Measurements from ENCODE around the gene EMC10.
"Not testable (repeated sequence)": the region's sequence is repeated elsewhere in the genome, so short reads cannot be mapped to it uniquely, and the experiment has no call there.

Gene EMC10

DNA sequence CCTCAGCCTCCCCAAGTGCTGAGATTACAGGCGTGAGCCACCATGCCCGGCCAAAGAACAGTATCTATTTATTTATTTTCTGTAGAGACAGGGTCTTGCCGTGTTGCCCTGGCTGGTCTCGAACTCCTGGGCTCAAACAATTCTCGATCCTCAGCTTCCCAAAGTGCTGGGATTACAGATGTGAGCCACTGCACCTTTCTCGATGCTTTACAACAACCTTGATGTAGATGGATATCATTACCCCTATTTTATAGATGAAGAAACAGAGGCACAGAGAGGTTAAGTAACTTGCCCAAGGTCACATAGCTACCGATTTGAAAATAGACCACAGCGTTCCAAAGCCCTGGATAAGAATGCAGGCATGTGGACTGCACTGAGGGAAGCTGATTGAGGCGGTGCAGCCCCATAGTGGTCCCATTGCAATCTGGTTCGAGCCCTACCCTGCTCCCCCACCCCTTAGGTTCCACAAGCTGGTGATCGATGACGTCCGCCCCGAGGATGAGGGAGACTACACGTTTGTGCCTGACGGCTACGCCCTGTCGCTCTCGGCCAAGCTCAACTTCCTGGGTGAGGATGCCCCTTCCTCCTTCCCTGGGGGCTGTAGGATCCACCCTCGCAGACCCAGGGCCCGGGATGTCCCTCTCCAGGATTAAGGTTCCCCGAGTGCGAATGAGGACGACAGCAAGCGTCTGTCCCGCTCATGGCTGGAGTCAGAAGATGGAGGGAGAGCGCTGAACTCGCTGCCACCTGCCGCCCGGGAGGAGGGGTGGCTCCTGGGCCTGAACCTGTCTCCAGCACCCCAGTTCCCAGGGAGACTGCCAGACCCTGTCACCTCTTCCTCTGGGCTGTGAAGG lies 25.7 kb upstream of the EMC10 start:
- DNase-seq (ENCODE audit: extremely low read depth in 1 of 2, low read depth in 1 of 2): no peak

DNA sequence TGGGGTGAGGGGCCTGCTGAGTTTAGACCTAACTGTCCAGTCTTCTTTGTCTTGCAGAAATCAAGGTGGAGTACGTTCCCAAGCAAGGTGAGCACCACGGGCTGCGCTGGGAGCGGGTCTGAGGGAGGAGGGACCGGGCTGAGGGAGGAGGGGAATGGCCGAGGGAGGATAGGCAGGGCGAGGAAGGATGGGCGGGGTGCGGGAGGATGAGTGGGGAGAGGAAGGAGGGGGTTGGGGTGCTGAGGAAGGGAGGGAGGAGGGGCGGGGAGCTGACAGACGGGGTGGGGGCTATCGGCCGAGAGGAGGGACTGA lies 25.1 kb upstream of the EMC10 start:
- DNase-seq (ENCODE audit: extremely low read depth in 1 of 2, low read depth in 1 of 2): no peak

DNA sequence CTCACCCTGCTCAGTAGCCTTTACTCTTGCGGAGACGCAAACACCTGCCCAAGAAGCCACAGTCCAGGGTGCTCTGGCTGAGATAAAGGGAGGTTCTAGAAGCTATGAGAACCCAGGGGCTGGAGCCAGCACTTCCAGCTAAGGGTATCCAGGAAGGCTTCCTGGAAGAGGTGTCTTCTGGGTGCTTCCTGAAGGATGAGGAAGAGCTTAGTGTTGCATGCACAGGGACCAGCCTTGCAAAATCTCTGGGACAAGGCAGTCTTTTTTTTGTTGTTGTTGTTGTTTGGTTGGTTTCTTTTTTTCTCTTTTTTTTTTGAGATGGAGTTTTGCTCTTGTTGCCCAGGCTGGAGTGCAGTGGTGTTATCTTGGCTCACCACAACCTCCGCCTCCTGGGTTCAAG lies 23.1 kb upstream of the EMC10 start:
- DNase-seq (ENCODE audit: extremely low read depth in 1 of 2, low read depth in 1 of 2): no peak

DNA sequence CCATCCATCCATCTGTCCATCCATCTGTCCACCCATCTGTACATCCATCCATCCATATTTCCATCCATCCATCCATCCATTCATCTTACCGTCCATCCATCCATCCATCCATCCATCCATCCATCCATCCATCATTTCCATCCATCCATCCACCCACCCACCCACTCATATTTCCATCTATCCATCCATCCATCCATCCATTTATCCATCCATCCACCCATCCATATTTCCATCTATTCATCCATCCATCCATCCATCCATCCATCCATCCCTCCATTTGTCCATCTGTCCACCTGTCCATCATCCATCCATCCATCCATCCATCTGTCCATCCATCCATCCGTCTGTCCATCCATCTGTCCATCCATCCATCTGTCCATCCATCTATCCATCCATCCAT lies 20.3 kb upstream of the EMC10 start:
- no peak for DNase-seq (ENCODE audit: extremely low read depth in 1 of 2, low read depth in 1 of 2)

DNA sequence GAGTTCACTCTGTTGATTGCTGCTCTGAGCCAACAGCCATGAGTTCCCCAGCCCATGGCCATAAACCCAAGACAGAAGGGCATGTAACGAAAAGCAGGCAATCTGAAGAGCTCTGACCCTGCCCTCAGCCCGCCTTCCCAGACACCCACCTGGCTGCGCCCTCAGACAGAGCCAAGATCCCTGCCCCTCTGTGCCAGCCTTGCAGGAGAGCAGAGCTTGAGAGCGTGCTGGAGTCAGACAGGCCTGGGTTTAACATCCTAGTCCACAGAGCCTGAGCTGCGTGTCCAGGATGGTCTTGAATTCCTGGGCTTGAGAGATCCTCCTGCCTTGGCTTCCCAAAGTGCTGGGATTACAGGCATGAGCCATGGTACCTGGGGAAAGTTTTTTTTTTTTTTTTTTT lies 19.0 kb upstream of the EMC10 start:
- no peak for DNase-seq (ENCODE audit: extremely low read depth in 1 of 2, low read depth in 1 of 2)

DNA sequence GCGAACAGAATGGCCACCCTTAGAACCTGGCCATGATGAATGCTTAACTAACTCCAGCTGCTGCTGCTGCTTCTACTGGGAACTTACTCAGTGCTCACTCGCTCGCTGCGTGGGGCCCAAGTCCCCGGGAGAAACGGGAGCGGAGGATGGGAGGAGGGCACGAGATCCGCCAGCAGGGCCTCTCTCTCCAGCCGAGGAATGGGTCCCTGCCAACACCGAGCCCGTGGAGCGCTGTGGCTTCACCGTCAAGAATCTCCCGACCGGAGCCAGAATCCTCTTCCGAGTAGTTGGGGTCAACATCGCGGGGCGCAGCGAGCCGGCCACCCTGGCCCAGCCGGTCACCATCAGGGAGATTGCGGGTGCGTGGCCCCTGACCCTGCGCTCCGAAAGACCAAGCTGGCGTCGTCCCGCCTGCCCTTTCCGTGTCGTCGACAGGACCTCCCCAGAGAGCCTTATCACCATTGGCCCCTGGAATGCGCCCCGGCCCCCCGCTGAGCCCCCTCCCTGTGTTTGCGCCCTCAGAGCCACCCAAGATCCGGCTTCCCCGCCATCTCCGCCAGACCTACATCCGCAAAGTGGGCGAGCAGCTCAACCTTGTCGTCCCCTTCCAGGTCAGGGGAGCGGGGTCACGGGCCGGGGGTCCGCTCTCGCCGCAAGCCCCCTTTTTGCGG lies 17.8 kb upstream of the EMC10 start:
- no peak for DNase-seq (ENCODE audit: extremely low read depth in 1 of 2, low read depth in 1 of 2)

DNA sequence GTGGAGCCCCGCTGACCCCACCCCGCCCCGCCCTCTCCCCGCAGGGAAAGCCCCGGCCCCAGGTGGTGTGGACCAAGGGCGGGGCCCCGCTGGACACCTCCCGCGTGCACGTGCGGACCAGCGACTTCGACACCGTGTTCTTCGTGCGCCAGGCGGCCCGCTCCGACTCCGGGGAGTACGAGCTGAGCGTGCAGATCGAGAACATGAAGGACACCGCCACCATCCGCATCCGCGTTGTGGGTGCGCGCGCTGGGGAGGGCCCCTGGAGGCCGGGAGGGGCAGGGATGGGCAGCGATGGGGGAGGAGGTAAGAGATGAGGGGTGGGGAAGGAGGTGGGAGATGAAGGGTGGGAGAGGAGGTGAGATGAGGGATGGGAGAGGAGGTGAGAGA lies 17.2 kb upstream of the EMC10 start:
- no peak for DNase-seq (ENCODE audit: extremely low read depth in 1 of 2, low read depth in 1 of 2)

DNA sequence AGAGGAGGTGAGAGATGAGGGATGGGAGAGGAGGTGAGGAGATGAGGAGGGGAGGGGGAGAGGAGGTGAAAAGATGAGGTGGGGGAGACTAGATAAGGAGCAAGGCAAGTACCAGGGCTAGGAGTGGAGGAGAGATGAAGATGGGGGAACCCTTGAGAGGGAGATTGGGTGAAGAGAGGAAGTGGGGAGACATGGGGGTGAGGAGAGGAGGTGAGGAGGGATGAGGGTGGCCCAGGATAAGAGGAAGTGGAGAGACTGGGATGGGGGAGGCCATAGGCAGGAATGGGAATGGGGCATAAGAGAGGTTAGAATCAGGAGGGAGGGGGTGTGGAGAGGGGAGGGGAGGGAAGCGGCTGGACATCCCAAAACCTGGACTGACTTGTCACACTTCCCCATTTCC lies 16.7 kb upstream of the EMC10 start:
- DNase-seq (ENCODE audit: extremely low read depth in 1 of 2, low read depth in 1 of 2): no peak

DNA sequence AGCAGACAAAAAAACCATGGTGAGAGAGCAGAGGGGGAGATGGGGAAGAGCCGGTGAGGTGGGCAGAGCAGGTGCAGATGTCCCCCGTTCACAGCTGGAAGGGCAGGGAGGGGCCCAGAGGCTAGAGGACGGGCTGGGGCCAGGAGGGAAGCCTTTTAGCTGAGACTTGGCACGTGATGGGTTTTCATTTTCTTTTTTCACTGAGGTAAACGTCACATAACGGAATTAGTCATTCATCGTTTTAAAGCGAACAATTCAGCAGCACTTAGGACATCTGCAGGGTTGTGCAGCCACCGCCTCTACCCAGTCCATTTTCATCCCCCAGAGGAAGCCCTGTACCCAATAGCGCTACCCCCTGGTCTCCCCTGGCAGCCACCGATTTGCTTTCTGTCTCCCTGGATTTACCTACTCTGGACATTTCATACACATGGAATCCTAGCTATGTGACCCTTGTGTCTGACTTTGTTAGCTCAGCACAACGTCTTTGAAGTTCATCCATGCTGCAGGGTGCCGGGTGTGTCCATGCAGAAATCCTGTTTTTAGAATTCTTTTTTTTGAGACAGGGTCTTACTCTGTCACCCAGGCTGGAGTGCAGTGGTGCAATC lies 16.0 kb upstream of the EMC10 start:
- DNase-seq (ENCODE audit: extremely low read depth in 1 of 2, low read depth in 1 of 2): no peak

DNA sequence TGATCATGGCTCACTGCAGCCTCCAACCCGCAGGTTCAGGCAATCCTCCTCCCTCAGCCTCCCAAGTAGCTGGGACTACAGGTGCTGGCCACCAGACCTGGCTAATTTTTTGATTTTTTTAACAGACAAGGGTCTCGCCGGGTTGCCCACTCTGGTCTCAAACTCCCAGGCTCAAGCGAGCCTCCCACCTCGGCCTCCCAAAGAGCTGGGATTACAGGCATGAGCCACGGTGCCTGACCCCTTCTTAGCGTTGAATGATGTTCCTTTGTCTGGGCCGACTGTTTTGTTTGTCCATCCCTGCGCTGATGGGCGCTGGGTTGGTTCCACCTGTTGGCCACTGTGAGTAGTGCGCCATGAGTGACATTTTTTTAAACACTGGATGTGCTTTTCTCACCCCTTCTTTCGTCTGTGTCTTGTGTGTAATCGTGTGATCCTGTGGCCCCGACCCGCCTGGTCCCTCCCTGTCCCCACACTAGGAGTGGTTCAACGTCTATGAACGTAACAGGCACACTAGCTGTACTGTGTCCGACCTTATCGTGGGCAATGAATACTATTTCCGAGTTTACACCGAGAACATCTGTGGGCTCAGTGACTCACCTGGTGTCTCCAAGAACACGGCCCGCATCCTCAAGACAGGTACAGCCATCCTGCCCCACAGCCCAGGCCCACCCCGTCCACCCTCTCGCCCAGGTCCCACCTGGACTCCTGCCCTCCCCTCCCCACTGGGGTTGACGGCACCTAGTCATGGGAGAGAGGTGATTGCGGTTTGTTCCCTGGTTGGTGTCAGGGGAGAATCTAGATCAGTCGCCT lies 15.0 kb upstream of the EMC10 start:
- peak in 1 of 2 donors; percentile 28 for DNase-seq (ENCODE audit: extremely low read depth in 1 of 2, low read depth in 1 of 2)

DNA sequence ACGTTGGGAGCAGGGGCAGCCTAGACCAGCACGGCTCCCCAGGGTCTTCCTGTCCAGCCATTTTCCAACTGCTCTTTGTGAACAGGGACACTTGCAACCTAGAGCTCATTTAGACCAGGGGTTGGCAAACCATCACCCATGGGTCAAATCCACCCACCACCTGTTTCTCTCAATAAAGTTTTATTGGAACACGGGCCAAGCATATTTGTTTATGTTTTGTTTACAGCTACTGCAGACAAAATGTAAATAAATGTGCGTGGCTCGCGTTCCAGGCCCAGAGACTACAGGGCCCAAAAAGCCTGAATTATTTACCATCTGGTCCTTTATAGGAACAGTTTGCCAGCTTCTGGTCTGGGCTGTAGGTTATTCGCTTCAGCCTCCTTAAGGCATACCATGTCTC lies 13.3 kb upstream of the EMC10 start:
- no peak for DNase-seq (ENCODE audit: extremely low read depth in 1 of 2, low read depth in 1 of 2)

DNA sequence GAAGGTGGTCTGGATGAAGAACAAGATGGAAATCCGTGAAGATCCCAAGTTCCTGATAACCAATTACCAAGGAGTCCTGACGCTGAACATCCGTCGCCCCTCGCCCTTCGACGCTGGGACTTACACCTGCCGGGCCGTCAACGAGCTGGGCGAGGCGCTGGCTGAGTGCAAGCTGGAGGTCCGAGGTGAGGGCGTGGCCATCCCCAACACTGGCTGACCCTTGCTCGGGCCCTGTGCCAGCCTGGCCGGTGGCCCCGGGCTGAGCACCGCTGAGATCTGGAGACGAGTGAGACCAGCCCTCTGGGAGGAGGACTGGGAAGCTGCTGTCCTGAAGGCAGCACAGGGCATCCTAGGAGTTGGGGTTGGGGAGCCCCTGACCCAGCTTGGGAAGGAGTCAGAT lies 12.0 kb upstream of the EMC10 start:
- no peak for DNase-seq (ENCODE audit: extremely low read depth in 1 of 2, low read depth in 1 of 2)

DNA sequence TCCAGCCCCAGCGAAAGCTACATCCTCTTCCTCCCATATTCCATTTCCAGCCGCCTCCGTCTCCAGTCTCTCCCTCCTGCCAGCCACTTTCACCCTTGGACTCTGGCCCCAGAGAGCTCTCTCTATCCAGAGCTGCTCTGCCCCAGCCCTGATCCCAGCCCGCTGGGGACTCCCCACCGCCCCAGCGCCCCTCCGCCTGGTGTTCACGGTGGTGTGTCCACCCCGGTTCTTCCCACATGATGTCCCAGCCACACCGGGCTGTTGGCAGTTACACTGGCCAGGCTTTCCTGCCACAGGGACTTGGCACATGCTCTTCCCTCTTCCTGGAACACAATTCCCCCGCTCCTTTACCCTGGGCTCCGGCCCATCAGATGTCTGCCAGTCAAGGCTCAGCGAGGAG lies 11.3 kb upstream of the EMC10 start:
- DNase-seq (ENCODE audit: extremely low read depth in 1 of 2, low read depth in 1 of 2): no peak

DNA sequence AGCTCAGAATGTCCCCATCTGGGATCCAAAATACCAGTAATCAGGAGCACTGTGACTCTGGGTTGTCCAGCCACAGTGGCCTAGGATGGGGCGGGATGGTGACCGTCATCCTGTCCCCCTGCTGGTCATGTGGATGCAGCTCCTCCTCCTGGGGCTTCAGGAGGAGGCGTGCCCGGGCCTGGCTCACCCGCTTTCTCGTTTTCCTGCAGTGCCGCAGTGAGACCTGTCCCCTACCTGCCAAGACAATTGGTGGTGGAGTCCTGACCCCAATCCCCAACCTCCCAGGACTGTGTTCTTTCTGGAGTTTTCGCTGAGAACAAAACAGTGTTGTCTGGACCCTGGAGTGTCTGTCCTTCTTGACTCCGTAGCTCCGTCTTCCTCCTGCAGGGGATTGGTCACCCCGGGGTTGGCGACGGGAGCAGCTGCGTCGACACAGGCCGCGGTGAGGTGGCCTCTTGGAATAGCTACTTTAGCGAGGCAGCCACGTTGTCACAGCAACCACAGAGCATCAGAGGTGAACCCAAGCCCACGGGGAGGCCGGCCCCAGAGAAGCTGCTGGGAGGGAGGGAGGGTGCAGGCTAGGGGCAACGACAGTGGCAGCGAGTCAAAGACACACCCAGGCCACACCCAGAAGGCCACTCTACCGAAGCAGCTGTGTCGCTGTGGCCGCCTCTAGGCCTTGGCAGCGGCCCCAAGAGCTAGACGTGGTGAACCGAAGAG lies 10.2 kb upstream of the EMC10 start:
- no peak for DNase-seq (ENCODE audit: extremely low read depth in 1 of 2, low read depth in 1 of 2)

DNA sequence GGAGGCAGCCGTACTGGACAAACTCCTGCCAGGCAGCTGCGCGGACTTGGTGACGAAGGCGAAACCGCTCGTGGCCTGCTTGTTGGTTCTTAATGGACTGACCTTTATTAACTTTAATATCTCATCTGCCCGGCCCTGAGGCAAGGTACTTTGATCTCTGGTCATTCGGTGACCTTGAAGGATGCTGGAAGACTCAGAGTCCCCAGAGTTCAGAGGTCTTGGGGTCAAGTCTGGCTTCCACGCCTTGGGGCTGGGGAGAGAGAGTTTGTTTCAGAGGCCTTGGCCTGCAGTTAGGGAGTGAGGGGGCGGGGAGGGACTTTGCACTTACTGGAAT lies 9.6 kb upstream of the EMC10 start:
- no peak for DNase-seq (ENCODE audit: extremely low read depth in 1 of 2, low read depth in 1 of 2)

DNA sequence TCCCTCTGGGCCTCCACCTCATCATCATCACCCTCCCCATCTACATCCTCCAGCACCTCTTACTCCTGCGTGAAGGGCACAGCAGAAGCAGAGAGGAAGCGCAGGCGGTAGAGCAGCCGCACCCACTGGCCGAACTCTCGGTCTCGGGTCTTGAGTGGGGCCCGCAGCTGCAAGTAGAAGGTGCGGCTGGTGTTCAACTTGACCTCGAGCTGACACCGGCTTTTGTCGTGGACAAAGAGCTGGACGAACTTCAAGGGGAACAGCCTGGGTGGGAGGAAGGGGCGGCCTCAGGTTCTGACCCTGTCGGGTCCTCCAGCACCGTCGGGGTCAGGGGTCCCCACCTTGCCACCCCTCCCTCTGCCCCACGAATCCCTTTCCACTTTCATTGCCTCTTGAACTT lies 8.7 kb upstream of the EMC10 start:
- no peak for DNase-seq (ENCODE audit: extremely low read depth in 1 of 2, low read depth in 1 of 2)

DNA sequence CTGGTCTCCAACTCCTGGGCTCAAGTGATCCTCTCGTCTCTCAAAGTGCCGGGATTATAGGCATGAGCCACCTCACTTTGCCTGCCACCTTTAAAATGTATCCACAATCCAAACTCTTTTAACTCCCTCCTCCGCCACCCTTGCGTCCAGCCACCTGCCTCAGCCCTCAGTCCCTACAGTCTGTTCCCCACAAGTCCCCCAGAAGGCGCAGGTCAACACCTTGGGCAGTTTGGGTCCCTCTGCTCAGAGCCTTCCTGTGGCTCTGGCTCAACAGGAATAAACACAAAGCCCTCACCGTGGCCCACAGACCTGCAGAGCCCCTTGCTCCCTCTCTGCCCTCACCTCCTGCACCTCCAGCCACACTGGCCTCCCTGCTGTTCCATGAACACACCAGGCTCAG lies 7.5 kb upstream of the EMC10 start:
- DNase-seq (ENCODE audit: extremely low read depth in 1 of 2, low read depth in 1 of 2): no peak

DNA sequence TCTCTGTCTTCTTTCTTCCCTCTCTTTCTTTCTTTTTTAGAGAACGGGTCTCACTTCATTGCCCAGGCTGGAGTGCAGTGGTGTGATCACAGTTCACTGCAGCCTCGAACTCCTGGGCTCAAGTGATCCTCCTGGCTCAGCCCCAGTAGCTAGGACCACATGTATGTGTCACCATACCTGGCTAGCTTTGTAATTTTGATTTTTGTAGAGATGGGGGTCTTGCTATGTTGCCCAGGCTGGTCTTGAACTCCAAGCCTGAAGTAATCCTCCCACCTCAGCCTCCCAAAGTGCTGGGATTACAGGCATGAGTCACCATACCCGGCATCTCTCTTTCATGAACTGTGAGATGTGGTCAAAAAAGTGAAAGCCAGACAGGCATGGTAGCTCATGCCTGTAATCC lies 3.0 kb upstream of the EMC10 start:
- not testable (repeated sequence) for DNase-seq (ENCODE audit: extremely low read depth in 1 of 2, low read depth in 1 of 2)

DNA sequence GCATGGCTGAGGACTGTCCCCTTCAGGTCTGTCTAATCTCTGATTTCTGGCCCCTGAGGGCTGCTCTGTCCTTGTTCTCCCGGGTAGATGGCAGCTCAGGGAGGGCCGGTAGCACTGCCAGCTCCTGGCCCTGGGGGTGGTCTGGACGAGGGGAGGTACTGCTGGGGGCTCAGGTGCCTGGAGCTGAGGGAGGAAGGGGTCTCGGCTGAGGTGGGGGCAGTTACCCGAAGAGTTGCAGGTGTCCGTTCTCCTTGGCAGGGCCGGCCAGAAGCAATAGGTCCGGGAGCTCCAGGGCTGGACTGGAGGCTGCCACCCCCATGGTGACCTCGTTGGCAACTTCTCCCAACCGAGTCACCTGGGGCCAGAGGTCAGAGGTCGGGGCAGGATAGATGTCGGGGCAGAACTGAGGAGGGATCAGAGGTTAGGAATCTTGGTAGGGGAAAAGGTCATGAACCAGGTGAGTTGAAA lies 1.2 kb upstream of the EMC10 start:
- no peak for DNase-seq (ENCODE audit: extremely low read depth in 1 of 2, low read depth in 1 of 2)

DNA sequence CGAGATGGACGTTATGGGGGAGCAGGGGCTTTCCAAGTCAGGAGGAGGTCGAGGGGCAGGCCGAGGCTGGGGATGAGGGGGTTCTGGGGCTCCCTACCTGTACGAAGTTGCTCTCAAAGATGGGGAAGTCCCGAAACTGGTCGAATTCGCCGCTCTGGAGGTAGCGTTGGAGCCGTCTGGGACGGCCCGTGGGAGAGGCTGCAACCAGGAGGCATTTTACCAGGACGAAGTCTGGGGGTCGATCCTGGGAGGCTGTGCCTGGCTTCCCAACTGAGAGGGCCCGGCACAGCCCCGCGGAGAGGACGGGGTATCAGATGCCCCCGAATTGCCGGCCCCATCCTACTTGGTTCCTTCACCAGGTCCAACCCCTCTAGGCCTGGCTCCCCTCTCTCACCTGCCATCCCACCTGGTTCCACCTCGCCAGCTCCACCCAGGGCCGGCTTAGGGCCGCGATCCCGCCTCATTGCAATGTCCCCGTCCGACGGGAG lies 527 bp upstream of the EMC10 start:
- no peak for DNase-seq (ENCODE audit: extremely low read depth in 1 of 2, low read depth in 1 of 2)

DNA sequence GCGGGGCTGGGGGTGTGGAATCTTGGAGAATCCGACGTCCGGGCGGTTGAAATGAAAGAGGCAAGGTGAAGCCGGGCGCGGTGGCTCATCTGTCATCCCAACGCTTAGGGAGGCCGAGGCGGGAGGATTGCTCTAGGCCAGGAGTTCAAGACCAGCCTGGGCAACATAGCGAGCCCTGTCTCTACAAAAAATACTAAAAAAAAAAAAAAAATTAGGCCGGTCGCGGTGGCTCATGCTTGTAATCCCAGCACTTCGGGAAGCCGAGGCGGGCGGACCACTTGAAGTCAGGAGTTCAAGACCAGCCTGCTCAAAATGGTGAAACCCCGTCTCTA lies 566 bp downstream of the EMC10 start:
- no peak for DNase-seq (ENCODE audit: extremely low read depth in 1 of 2, low read depth in 1 of 2)
